ENCODE data around the gene MRPS26.

DNA sequence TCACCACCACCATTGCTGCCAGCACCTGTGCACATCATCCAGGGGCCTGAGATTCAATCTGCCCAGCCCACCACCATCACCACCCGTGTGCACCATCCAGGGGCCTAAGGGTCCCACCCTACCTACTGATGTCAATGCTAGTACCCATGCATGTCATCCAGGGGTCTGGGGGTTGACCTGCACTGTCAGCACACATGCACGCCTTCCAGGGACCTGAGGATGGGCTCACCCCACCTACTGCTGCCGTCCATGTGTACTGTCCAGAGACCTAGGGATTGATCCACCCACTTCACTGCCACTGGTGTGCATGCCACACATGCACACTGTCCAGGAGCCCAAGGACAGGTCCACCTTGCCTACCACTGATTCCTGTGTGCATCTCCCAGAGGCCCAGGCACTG lies 13.6 kb downstream of the MRPS26 start:
- TF ChIP-seq, protein P1, sequence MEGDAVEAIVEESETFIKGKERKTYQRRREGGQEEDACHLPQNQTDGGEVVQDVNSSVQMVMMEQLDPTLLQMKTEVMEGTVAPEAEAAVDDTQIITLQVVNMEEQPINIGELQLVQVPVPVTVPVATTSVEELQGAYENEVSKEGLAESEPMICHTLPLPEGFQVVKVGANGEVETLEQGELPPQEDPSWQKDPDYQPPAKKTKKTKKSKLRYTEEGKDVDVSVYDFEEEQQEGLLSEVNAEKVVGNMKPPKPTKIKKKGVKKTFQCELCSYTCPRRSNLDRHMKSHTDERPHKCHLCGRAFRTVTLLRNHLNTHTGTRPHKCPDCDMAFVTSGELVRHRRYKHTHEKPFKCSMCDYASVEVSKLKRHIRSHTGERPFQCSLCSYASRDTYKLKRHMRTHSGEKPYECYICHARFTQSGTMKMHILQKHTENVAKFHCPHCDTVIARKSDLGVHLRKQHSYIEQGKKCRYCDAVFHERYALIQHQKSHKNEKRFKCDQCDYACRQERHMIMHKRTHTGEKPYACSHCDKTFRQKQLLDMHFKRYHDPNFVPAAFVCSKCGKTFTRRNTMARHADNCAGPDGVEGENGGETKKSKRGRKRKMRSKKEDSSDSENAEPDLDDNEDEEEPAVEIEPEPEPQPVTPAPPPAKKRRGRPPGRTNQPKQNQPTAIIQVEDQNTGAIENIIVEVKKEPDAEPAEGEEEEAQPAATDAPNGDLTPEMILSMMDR (IDR thresholded peaks at IDR 0.05) = no peak
- TF ChIP-seq POLR2A (IDR thresholded peaks at IDR 0.05) = no peak

Measured in heart left ventricle (tissue), 13 donors.